Suprapubic skin (tissue), 4 donors: Measurements from ENCODE around the gene IQSEC3. TPM values are rescaled to one million over a fixed set of nuclear protein-coding genes. Genes with fewer than 3 reads are reported as not detected.
"Not testable (repeated sequence)": the region's sequence is repeated elsewhere in the genome, so short reads cannot be mapped to it uniquely, and the experiment has no call there.

Source experiments
- DNase-seq, 2 donors: peaks; one replicate each; pipeline ENCODE4 v3.0.0-alpha.2; 2019; ENCODE audit warnings: low spot score in 2 of 2
- H3K27ac ChIP-seq: fragments of 200-600 bp; sonication (generic); one replicate; pipeline ENCODE4 v1.5.1; 2019
- H3K27me3 ChIP-seq: fragments of 200-600 bp; sonication (generic); one replicate; pipeline ENCODE4 v1.5.1; 2019
- H3K36me3 ChIP-seq: fragments of 200-600 bp; sonication (generic); one replicate; pipeline ENCODE4 v1.5.1; 2019
- H3K4me1 ChIP-seq: fragments of 200-600 bp; sonication (generic); one replicate; pipeline ENCODE4 v1.5.1; 2019
- H3K4me3 ChIP-seq: fragments of 200-600 bp; sonication (generic); one replicate; pipeline ENCODE4 v1.5.1; 2019; ENCODE audit warnings: mild to moderate bottlenecking
- H3K9me3 ChIP-seq: fragments of 200-600 bp; sonication (generic); one replicate; pipeline ENCODE4 v1.5.1; 2019
- EP300 ChIP-seq: sonication (generic); formaldehyde crosslinking; IDR thresholded peaks from one replicate; pipeline ENCODE4 v1.6.1; 2017; ENCODE audit warnings: antibody characterized with exemption
- POLR2A ChIP-seq, 2 donors: fragments of 450-650 bp; IDR thresholded peaks; one replicate each; pipeline ENCODE4 v1.6.1; 2017; ENCODE audit warnings: antibody characterized with exemption in 2 of 2, mild to moderate bottlenecking in 2 of 2, moderate library complexity in 2 of 2
- POLR2AphosphoS5 ChIP-seq, 3 donors: sonication (generic); formaldehyde crosslinking; IDR thresholded peaks; one replicate each; pipeline ENCODE4 v1.6.1; 2017; ENCODE audit warnings: antibody characterized with exemption in 3 of 3
- WGBS: methylation state at CpG from one replicate; pipeline ENCODE4 v1.1.5; 2018; 5-methylcytosine and 5-hydroxymethylcytosine counted together
- total RNA-seq, 4 donors: library from RNA; depleted of rRNA; stranded (reverse); fragments of >200 nt; gene quantifications; one replicate each; pipeline ENCODE4 v1.1.0, GENCODE V29; 2016
- TF ChIP-seq, protein P1 (sequence below), 2 donors: fragments of 200-600 bp in 1 of 2; fragments of 450-650 bp in 1 of 2; sonication (generic) in 1 of 2; IDR thresholded peaks; one replicate each; pipeline ENCODE4 v1.5.1; 2016 to 2019; ENCODE audit warnings: antibody characterized with exemption in 2 of 2, mild to moderate bottlenecking in 1 of 2, moderate library complexity in 1 of 2

The IQSEC3 gene
- total RNA-seq, 4 donors from 2014 or later = 0.18 to 0.21 TPM; not detected in 2

DNA sequence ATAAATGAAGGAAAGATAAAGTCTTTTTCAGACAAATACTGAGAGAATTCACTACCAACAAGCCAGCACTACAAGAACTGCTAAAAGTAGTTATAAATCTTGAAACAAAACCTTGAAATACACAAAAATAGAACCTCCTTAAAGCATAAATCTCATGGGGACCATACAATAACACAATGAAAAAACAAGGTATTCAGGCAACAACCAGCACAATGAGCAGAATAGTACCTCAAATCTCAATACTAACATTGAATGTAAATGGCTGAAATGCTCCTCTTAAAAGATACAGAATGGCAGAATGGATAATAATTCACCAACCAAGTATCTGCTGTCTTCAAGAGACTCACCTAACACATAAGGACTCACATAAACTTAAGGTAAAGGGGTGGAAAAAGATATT, 7.7 kb upstream of the IQSEC3 start:
- H3K4me1 ChIP-seq = no peaks in the 10 kb centered on the region
- H3K4me3 ChIP-seq = no peak overlapping the region
- H3K36me3 ChIP-seq = no peaks in the 10 kb centered on the region
- H3K27ac ChIP-seq = no peak overlapping the region
- TF ChIP-seq EP300 (no peak), POLR2AphosphoS5 (IDR thresholded peaks at IDR 0.05) (no peak), POLR2A (IDR thresholded peaks at IDR 0.05) (no peak)
- TF ChIP-seq, protein P1, sequence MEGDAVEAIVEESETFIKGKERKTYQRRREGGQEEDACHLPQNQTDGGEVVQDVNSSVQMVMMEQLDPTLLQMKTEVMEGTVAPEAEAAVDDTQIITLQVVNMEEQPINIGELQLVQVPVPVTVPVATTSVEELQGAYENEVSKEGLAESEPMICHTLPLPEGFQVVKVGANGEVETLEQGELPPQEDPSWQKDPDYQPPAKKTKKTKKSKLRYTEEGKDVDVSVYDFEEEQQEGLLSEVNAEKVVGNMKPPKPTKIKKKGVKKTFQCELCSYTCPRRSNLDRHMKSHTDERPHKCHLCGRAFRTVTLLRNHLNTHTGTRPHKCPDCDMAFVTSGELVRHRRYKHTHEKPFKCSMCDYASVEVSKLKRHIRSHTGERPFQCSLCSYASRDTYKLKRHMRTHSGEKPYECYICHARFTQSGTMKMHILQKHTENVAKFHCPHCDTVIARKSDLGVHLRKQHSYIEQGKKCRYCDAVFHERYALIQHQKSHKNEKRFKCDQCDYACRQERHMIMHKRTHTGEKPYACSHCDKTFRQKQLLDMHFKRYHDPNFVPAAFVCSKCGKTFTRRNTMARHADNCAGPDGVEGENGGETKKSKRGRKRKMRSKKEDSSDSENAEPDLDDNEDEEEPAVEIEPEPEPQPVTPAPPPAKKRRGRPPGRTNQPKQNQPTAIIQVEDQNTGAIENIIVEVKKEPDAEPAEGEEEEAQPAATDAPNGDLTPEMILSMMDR (IDR thresholded peaks at IDR 0.05) = no peak
- no peak for DNase-seq
- H3K9me3 ChIP-seq = peaks cover 13% of the 10 kb centered on the region
- peaks cover 50% of the 10 kb centered on the region for H3K27me3 ChIP-seq

DNA sequence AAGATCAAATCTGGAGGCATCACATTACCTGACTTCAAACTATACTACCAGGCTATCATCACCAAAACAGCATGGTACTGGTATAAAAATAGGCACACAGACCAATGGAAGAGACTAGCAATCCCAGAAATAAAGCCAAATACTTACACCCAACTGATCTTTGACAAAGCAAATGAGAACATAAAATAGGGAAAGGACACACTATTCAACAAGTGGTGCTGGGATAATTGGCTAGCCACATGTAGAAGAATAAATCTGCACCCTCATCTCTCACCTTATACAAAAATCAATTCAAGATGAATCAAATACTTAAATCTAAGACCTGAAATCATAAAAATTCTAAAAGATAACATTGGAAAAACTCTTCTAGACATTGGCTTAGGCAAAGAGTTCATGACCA, 4.7 kb upstream of the IQSEC3 start:
- not testable (repeated sequence) for H3K36me3 ChIP-seq, H3K4me3 ChIP-seq, DNase-seq, H3K27ac ChIP-seq, H3K4me1 ChIP-seq
- H3K27me3 ChIP-seq = peaks cover 29% of the 10 kb centered on the region
- peaks cover 13% of the 10 kb centered on the region for H3K9me3 ChIP-seq

- not testable (repeated sequence) for H3K4me1 ChIP-seq, H3K36me3 ChIP-seq, DNase-seq, H3K9me3 ChIP-seq, H3K27ac ChIP-seq, H3K4me3 ChIP-seq
- peaks cover 28% of the 10 kb centered on the region for H3K27me3 ChIP-seq
- 60% methylated on average over 4 of the region's 4 CpGs for WGBS
Measured at GRCh38 chr12:65491-66063, 990 bp upstream of the IQSEC3 start.

- not testable (repeated sequence) for H3K4me1 ChIP-seq, H3K36me3 ChIP-seq, H3K9me3 ChIP-seq, H3K27ac ChIP-seq, DNase-seq, H3K4me3 ChIP-seq
- WGBS = 6% methylated on average over 26 of the region's 66 CpGs
- peaks cover 31% of the 10 kb centered on the region for H3K27me3 ChIP-seq
Measured at GRCh38 chr12:66782-67504, 376 bp downstream of the IQSEC3 start.

GRCh38 chr12:69677-70076, 3.1 kb downstream of the IQSEC3 start:
- peaks cover 36% of the 10 kb centered on the region for H3K27me3 ChIP-seq
- WGBS = 72% methylated on average over 6 of the region's 6 CpGs
- H3K4me3 ChIP-seq, H3K4me1 ChIP-seq, H3K9me3 ChIP-seq, H3K36me3 ChIP-seq, H3K27ac ChIP-seq, DNase-seq: not testable (repeated sequence)

GRCh38 chr12:70541-70940, 4.0 kb downstream of the IQSEC3 start:
- not testable (repeated sequence) for DNase-seq, H3K9me3 ChIP-seq, H3K4me1 ChIP-seq, H3K4me3 ChIP-seq, H3K27ac ChIP-seq, H3K36me3 ChIP-seq
- WGBS = 76% methylated on average over 2 of the region's 2 CpGs
- H3K27me3 ChIP-seq = peaks cover 38% of the 10 kb centered on the region

DNA sequence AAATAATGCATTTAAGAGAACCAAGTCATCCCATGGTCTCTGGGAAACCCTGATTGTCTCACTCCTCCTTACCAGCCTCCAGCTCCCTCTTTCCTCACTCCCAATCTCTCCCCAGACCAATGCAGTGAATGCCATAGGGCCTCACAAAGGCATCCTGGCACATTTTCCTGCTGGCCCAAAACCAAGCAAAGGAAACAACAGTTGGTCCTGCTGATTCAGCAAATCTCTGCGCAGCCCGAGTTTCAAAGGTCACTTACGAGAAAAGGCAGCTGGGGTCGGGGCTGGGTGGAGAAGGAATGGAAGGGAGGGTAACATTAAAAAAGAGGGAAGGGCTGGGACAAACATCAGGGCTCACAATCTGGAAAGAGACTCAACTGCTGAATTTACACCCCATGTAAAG, 5.5 kb downstream of the IQSEC3 start:
- H3K36me3 ChIP-seq, H3K9me3 ChIP-seq, DNase-seq, H3K4me3 ChIP-seq, H3K27ac ChIP-seq, H3K4me1 ChIP-seq: not testable (repeated sequence)
- H3K27me3 ChIP-seq = peaks cover 49% of the 10 kb centered on the region
- WGBS = 65% methylated on average over 4 of the region's 4 CpGs

DNA sequence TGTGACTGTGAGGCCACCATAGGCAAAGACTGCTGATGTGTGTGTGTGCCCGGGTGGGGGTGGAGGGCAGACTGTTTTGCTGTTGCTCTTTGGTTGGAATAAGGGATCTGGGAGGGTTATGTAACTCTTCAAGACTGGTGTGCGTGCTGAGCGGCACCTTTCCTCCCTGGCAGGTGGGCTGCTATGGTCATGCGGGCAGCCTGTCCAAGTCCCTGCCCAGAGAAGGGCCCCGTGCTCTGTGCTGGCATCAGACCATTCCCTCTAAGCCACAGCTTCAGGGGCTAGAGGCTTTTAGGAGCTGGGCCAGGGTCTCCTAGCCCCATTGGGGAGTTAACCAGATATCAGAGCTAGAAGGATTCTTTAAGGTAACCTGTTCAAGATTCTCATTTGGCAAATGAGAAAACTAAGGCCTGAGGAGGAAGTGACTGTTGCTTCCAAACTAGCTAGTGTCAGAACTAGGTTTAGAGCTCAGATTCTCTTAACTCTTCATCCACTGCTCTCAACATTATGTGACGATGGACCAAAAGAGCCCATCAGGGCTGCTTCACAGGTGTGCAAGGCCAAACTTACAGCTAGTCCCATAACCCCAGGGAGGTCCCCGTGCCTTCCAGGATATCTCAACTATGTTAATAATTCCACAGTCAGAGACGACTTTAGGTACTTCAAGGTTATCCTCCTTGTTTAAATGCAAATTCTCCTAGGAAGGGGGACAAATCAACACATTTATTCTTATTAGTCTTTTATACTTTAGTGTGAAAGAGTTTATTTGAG, 8.0 kb downstream of the IQSEC3 start:
- not testable (repeated sequence) for DNase-seq, H3K36me3 ChIP-seq, H3K9me3 ChIP-seq, H3K4me3 ChIP-seq, H3K27ac ChIP-seq, H3K4me1 ChIP-seq
- WGBS = 84% methylated on average over 8 of the region's 8 CpGs
- H3K27me3 ChIP-seq = peaks cover 58% of the 10 kb centered on the region

DNA sequence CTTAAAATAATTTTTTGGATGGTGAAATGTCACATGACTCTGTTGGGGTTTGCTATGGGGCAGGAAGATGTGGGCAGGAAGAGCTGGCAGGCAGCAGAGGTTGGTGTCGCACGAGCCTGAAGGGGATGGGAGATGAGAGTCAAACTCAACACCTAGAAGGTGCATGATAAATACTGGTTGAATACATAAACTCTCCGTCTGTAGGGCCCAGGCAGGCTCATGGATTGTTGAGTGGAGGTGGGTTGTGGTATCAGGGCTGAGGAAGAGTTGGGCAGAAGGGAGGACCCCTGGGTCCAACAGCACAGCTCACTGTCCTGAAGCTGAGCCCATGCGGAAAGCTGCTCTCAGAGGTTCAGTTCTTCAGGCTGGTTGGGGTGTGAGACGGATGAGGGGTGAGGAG, 9.0 kb downstream of the IQSEC3 start:
- not testable (repeated sequence) for H3K36me3 ChIP-seq, H3K4me3 ChIP-seq, H3K4me1 ChIP-seq, H3K9me3 ChIP-seq, DNase-seq, H3K27ac ChIP-seq
- H3K27me3 ChIP-seq = peaks cover 57% of the 10 kb centered on the region
- 88% methylated on average over 5 of the region's 5 CpGs for whole genome bisulfite sequencing

DNA sequence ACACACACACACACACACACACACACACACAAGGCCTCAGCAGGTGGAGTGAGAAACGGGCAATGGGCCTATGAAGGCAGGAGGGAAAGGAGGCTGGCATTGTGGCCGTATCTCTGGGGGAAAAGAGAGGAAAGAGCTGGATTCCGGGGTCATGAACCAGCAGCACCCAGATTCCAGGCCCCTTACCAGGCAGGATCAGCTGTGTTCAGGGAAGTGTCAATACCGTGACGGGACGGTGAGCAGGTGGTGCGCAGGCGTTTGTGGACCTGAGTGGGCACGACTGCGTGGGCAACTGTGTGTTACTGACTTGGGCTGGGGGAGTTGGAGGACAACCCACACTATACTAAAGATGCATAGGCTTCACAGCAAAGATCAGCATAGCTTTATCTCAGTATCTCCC, 9.5 kb downstream of the IQSEC3 start:
- 91% methylated on average over 10 of the region's 10 CpGs for WGBS
- not testable (repeated sequence) for DNase-seq, H3K9me3 ChIP-seq, H3K36me3 ChIP-seq, H3K4me3 ChIP-seq, H3K4me1 ChIP-seq, H3K27ac ChIP-seq
- peaks cover 59% of the 10 kb centered on the region for H3K27me3 ChIP-seq

DNA sequence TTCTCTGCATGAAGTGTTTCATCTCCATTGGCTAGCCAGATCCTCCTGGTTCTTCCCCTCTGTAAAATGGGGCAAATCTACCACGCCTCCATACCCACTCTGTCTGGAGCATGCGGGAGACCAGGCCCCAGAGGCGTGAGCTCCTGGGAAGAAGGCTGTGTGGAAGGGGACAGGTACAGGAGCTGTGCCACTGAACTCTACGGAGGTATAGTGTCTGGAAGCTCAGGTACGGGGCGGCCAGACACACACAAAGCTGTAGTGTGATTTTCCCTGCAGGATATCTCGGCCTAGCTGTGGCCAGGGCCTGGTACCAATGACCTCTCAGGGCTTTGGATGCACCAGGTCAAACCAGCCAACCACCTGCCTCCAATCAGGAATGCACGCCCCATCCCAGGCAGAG, 10.0 kb downstream of the IQSEC3 start:
- not testable (repeated sequence) for H3K27ac ChIP-seq, H3K36me3 ChIP-seq, H3K4me1 ChIP-seq, H3K9me3 ChIP-seq, DNase-seq, H3K4me3 ChIP-seq
- WGBS = 92% methylated on average over 8 of the region's 8 CpGs
- peaks cover 62% of the 10 kb centered on the region for H3K27me3 ChIP-seq

DNA sequence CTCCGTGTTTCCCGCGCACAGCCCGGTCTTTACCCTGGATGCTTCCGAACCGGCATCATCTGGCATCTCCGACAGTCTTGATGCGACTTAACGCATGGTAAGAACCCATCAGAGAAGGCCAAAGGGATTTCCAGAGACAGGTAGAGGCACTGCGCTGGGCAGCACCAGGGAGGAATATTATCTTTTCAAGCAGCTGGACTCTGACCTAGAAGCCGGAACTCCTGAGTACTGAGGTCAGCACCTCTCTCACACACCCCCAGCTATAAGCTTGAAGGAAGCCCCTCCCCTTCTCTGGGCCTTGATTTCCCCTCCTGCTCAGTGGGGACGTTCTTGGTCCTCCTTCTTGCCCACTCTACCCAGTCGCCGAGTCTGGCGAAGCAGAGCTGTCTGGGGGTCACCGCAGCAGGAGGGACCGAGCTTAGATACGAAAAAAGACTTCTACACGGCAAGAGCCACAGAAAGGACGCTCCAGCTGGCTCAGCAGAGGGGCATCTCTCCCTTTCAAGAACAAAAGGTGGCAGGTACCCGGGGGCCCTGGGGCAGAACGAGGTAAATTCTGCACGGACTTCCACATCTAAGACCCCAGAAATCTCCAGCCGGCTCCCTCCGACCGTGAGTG, 10.6 kb downstream of the IQSEC3 start:
- H3K36me3 ChIP-seq, H3K27ac ChIP-seq, H3K4me1 ChIP-seq, H3K4me3 ChIP-seq, DNase-seq, H3K9me3 ChIP-seq: not testable (repeated sequence)
- H3K27me3 ChIP-seq = peaks cover 66% of the 10 kb centered on the region
- 77% methylated on average over 10 of the region's 26 CpGs for WGBS
